ENCODE results near the gene INTS7.

The INTS7 gene
- 10.3 to 17.0 (median 11.2) reads per million in 3 donors for total RNA-seq

GRCh38 chr1:212035123-212035834, at the start of gene INTS7, which contains the start of gene DTL:
TSS of gene INTS7 (minus strand) at chr1:212035557. CDS start at chr1:212035437, 120 bp downstream.
TSS of gene DTL (plus strand) at chr1:212035748. CDS start at chr1:212035891, 143 bp downstream.
- Histone ChIP-seq H3K4me3 (ENCODE audit: insufficient read depth, low read depth, low read length, poor library complexity, severe bottlenecking) (peak within 1 kb of the TSS; percentile 64), H3K4me1 (ENCODE audit: control insufficient read depth, insufficient read depth, low read length, poor library complexity, severe bottlenecking) (peaks cover 10% of the 10 kb centered on the region), H3K36me3 (ENCODE audit: control insufficient read depth, insufficient read depth, low read length) (no peaks in the 10 kb centered on the region), H3K27me3 (replicated peaks; ENCODE audit: control insufficient read depth, insufficient read depth, low read length, poor library complexity, severe bottlenecking) (no peaks in the 10 kb centered on the region), H3K9me3 (ENCODE audit: control insufficient read depth, low read length) (no peaks in the 10 kb centered on the region), H3K27ac (ENCODE audit: insufficient read depth, low read length, poor library complexity, severe bottlenecking) (peak within 1 kb of the TSS; percentile 66)
- peak; percentile 96 to 98 (median 97) for DNase-seq

DNA sequence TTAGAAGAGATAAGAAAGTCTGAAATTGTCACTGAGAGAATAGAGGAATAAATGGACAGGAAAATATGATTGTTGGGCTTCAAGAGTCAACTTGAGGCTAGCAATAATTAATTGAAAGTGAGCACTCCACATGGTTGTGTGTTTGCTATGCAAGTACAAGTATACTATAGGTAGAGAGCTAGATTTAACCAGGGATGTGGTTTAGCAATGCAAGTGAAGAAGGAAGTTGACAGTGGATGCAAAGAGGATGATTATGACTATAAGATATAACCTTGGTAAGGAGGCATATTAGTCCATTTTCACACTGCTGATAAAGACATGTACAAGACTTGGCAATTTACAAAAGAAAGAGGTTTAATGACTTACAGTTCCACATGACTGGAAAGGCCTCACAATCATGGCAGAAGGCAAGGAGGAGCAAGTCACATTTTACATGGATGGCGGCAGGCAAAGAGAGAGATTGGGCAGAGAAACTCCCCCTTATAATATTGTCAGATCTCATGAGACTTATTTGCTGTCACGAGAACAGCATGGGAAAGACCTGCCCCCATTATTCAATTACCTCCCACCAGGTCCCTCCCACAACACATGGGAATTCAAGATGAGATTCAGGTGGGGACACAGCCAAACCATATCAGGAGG, 47.5 kb upstream of the INTS7 start:
- no peak overlapping the region for H3K27ac ChIP-seq (ENCODE audit: insufficient read depth, low read length, poor library complexity, severe bottlenecking)
- H3K4me3 ChIP-seq (ENCODE audit: insufficient read depth, low read depth, low read length, poor library complexity, severe bottlenecking): no peak overlapping the region
- H3K27me3 ChIP-seq (replicated peaks; ENCODE audit: control insufficient read depth, insufficient read depth, low read length, poor library complexity, severe bottlenecking): no peaks in the 10 kb centered on the region
- no peaks in the 10 kb centered on the region for H3K4me1 ChIP-seq (ENCODE audit: control insufficient read depth, insufficient read depth, low read length, poor library complexity, severe bottlenecking)
- H3K36me3 ChIP-seq (ENCODE audit: control insufficient read depth, insufficient read depth, low read length): no peaks in the 10 kb centered on the region
- no peak for DNase-seq
- H3K9me3 ChIP-seq (ENCODE audit: control insufficient read depth, low read length): no peaks in the 10 kb centered on the region

DNA sequence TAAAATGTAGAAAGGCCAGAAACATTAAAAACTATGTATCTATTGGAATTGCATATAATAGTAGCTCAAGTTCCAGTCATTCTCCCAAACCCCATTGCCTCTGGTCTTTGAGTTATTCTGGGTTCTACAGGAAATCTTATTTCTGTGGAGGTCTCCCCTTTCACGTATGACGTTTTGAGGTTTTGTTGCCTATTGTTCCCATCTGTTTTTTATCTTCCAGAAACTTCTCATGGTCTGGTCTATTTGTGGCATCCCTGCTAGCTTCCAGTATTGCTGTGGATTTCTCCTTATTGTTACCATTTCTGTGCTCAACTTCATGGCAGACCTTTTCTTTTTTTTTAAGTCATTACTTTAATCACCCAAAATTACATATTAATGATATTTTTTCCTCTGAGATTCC, 43.5 kb upstream of the INTS7 start:
- H3K4me1 ChIP-seq (ENCODE audit: control insufficient read depth, insufficient read depth, low read length, poor library complexity, severe bottlenecking): no peaks in the 10 kb centered on the region
- H3K4me3 ChIP-seq (ENCODE audit: insufficient read depth, low read depth, low read length, poor library complexity, severe bottlenecking): no peak overlapping the region
- no peaks in the 10 kb centered on the region for H3K27me3 ChIP-seq (replicated peaks; ENCODE audit: control insufficient read depth, insufficient read depth, low read length, poor library complexity, severe bottlenecking)
- no peak for DNase-seq
- no peak overlapping the region for H3K27ac ChIP-seq (ENCODE audit: insufficient read depth, low read length, poor library complexity, severe bottlenecking)
- H3K36me3 ChIP-seq (ENCODE audit: control insufficient read depth, insufficient read depth, low read length): no peaks in the 10 kb centered on the region
- H3K9me3 ChIP-seq (ENCODE audit: control insufficient read depth, low read length): no peaks in the 10 kb centered on the region

DNA sequence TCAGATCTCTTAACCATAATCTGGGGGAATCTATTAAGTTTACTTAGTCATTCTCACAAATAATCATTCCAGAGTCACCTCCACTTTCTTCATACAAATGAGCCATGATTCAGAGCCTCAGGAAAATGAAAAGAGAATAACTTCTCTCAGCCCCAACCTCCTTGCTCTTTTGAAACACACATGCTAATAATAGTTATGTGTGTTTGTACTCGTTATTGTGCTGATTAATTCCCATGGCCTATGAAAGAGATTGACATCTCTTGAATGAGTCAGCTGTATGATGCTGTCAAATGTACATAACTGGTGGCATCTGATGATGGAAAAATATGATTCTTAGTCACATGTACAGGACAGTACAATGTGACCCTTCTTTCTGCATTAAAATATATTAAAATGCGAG, 41.7 kb upstream of the INTS7 start:
- H3K4me1 ChIP-seq (ENCODE audit: control insufficient read depth, insufficient read depth, low read length, poor library complexity, severe bottlenecking): no peaks in the 10 kb centered on the region
- no peak for DNase-seq
- no peaks in the 10 kb centered on the region for H3K9me3 ChIP-seq (ENCODE audit: control insufficient read depth, low read length)
- no peak overlapping the region for H3K27ac ChIP-seq (ENCODE audit: insufficient read depth, low read length, poor library complexity, severe bottlenecking)
- H3K27me3 ChIP-seq (replicated peaks; ENCODE audit: control insufficient read depth, insufficient read depth, low read length, poor library complexity, severe bottlenecking): no peaks in the 10 kb centered on the region
- H3K36me3 ChIP-seq (ENCODE audit: control insufficient read depth, insufficient read depth, low read length): no peaks in the 10 kb centered on the region
- no peak overlapping the region for H3K4me3 ChIP-seq (ENCODE audit: insufficient read depth, low read depth, low read length, poor library complexity, severe bottlenecking)

DNA sequence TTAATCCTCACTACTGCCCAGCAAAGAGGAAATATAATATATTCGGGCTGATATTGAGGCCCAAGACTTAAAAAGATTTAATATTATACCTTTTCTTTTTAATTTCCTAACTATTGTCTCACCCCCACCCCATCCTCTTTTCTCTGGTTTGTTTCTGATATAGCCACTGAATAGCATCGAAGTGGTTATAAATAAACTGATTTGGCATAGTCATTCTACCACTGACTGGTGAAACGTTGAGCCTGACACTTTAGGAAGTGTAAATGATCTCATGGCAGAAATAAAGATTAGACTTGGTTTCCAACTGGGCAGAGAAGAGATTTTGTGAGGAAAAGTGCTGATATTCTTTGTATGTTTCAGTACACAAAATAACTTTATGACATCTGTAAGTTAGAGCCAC, 39.5 kb upstream of the INTS7 start:
- Histone ChIP-seq H3K4me1 (ENCODE audit: control insufficient read depth, insufficient read depth, low read length, poor library complexity, severe bottlenecking) (no peaks in the 10 kb centered on the region), H3K36me3 (ENCODE audit: control insufficient read depth, insufficient read depth, low read length) (no peaks in the 10 kb centered on the region), H3K9me3 (ENCODE audit: control insufficient read depth, low read length) (no peaks in the 10 kb centered on the region), H3K27me3 (replicated peaks; ENCODE audit: control insufficient read depth, insufficient read depth, low read length, poor library complexity, severe bottlenecking) (no peaks in the 10 kb centered on the region), H3K4me3 (ENCODE audit: insufficient read depth, low read depth, low read length, poor library complexity, severe bottlenecking) (no peak overlapping the region), H3K27ac (ENCODE audit: insufficient read depth, low read length, poor library complexity, severe bottlenecking) (no peak overlapping the region)
- DNase-seq: no peak

GRCh38 chr1:212074313-212074712, 39.0 kb upstream of the INTS7 start:
- Histone ChIP-seq H3K4me1 (ENCODE audit: control insufficient read depth, insufficient read depth, low read length, poor library complexity, severe bottlenecking) (no peaks in the 10 kb centered on the region), H3K36me3 (ENCODE audit: control insufficient read depth, insufficient read depth, low read length) (no peaks in the 10 kb centered on the region), H3K27ac (ENCODE audit: insufficient read depth, low read length, poor library complexity, severe bottlenecking) (no peak overlapping the region), H3K4me3 (ENCODE audit: insufficient read depth, low read depth, low read length, poor library complexity, severe bottlenecking) (no peak overlapping the region), H3K9me3 (ENCODE audit: control insufficient read depth, low read length) (no peaks in the 10 kb centered on the region), H3K27me3 (replicated peaks; ENCODE audit: control insufficient read depth, insufficient read depth, low read length, poor library complexity, severe bottlenecking) (no peaks in the 10 kb centered on the region)
- no peak for DNase-seq

- H3K4me3 ChIP-seq (ENCODE audit: insufficient read depth, low read depth, low read length, poor library complexity, severe bottlenecking): no peak overlapping the region
- no peak overlapping the region for H3K27ac ChIP-seq (ENCODE audit: insufficient read depth, low read length, poor library complexity, severe bottlenecking)
- no peaks in the 10 kb centered on the region for H3K4me1 ChIP-seq (ENCODE audit: control insufficient read depth, insufficient read depth, low read length, poor library complexity, severe bottlenecking)
- H3K9me3 ChIP-seq (ENCODE audit: control insufficient read depth, low read length): no peaks in the 10 kb centered on the region
- no peak for DNase-seq
- no peaks in the 10 kb centered on the region for H3K36me3 ChIP-seq (ENCODE audit: control insufficient read depth, insufficient read depth, low read length)
- no peaks in the 10 kb centered on the region for H3K27me3 ChIP-seq (replicated peaks; ENCODE audit: control insufficient read depth, insufficient read depth, low read length, poor library complexity, severe bottlenecking)
These were observed 38.1 kb upstream of the INTS7 start for GRCh38 chr1:212073490-212073889.

- Histone ChIP-seq H3K36me3 (ENCODE audit: control insufficient read depth, insufficient read depth, low read length) (no peaks in the 10 kb centered on the region), H3K27me3 (replicated peaks; ENCODE audit: control insufficient read depth, insufficient read depth, low read length, poor library complexity, severe bottlenecking) (no peaks in the 10 kb centered on the region), H3K4me1 (ENCODE audit: control insufficient read depth, insufficient read depth, low read length, poor library complexity, severe bottlenecking) (no peaks in the 10 kb centered on the region), H3K9me3 (ENCODE audit: control insufficient read depth, low read length) (no peaks in the 10 kb centered on the region), H3K27ac (ENCODE audit: insufficient read depth, low read length, poor library complexity, severe bottlenecking) (no peak overlapping the region), H3K4me3 (ENCODE audit: insufficient read depth, low read depth, low read length, poor library complexity, severe bottlenecking) (no peak overlapping the region)
- DNase-seq: no peak
These were observed 36.7 kb upstream of the INTS7 start for GRCh38 chr1:212072047-212072446.

- no peaks in the 10 kb centered on the region for H3K36me3 ChIP-seq (ENCODE audit: control insufficient read depth, insufficient read depth, low read length)
- no peak overlapping the region for H3K27ac ChIP-seq (ENCODE audit: insufficient read depth, low read length, poor library complexity, severe bottlenecking)
- H3K27me3 ChIP-seq (replicated peaks; ENCODE audit: control insufficient read depth, insufficient read depth, low read length, poor library complexity, severe bottlenecking): no peaks in the 10 kb centered on the region
- H3K9me3 ChIP-seq (ENCODE audit: control insufficient read depth, low read length): no peaks in the 10 kb centered on the region
- DNase-seq: no peak
- H3K4me1 ChIP-seq (ENCODE audit: control insufficient read depth, insufficient read depth, low read length, poor library complexity, severe bottlenecking): no peaks in the 10 kb centered on the region
- no peak overlapping the region for H3K4me3 ChIP-seq (ENCODE audit: insufficient read depth, low read depth, low read length, poor library complexity, severe bottlenecking)
These were observed 35.5 kb upstream of the INTS7 start for GRCh38 chr1:212070720-212071302.

DNA sequence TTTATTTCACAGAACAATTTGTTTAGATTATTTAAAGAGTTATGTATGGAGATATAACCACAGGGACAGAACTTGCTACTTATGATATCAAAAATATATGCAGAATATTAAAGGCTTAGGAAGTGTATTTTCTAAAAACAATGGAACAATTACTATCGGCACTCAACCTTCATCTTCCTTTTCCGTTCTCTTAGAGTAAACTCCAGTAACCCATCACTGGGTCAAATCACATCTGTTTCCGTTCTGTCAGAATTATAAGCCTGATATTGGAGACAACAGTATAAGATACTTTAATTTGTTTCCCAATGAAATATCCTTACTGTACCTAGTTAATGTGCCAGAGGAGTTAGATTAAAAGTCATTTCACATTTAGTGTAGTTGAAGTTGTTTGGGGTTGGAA, 32.4 kb upstream of the INTS7 start:
- no peak for DNase-seq
- no peak overlapping the region for H3K27ac ChIP-seq (ENCODE audit: insufficient read depth, low read length, poor library complexity, severe bottlenecking)
- H3K36me3 ChIP-seq (ENCODE audit: control insufficient read depth, insufficient read depth, low read length): no peaks in the 10 kb centered on the region
- H3K4me3 ChIP-seq (ENCODE audit: insufficient read depth, low read depth, low read length, poor library complexity, severe bottlenecking): no peak overlapping the region
- no peaks in the 10 kb centered on the region for H3K27me3 ChIP-seq (replicated peaks; ENCODE audit: control insufficient read depth, insufficient read depth, low read length, poor library complexity, severe bottlenecking)
- H3K4me1 ChIP-seq (ENCODE audit: control insufficient read depth, insufficient read depth, low read length, poor library complexity, severe bottlenecking): no peaks in the 10 kb centered on the region
- H3K9me3 ChIP-seq (ENCODE audit: control insufficient read depth, low read length): no peaks in the 10 kb centered on the region

Data from effector memory CD4-positive, alpha-beta T cell (primary cell).